ENCODE results near the gene KLHL3. TPM values are rescaled to one million over a fixed set of nuclear protein-coding genes. Genes with fewer than 3 reads are reported as not detected.

KLHL3 gene
- total RNA-seq, 1 donor from 2014 or later, result 28.6 TPM

DNA sequence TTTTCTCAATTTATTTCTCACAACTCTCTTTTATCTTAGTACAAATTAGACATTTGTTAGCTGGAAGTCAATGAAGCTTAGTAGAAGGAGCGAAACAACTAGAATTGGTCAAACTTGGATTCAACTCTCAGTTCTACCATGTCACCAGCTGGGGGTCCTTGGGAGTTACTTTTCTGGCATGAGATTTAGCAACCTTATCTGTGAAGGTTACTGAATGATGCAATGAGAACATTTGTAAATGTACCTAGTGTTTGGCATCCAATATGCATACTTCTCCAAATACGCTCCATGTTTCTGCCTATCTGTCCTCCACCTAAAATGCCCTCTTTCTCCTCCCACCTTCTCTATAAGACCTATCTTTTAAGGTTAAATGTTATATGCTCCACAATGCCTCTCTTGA is 12.0 kb upstream of the KLHL3 start:
- DNase-seq (ENCODE audit: low read depth in 2 of 2), result no peak

DNA sequence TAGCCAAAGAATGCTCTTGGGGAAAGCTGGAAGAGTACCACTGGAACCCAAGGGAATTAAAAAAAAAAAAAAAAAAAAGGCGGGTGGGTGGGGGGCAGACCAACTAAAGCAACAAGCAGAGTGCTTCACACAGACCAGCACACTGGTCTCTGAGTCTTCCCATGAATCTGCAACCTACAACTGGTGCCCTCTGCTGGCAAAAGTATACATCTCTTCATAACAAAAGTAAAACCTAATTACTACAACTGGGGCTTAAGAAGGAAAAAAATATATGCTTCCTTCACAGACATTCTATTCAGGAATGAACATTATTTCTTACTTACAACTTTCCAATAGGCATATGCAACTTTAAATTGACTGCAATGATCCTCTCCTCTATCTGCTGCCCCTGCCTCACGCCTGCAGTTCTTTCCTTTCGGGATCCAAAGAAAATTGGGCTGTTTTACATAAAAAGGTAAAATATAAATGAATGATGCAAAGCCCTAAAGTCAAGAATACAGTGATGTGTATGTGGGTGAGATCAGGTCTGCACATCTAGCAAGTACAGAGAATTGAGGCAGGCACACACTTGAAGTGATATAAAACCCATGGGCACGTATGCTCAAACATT is 7.2 kb upstream of the KLHL3 start:
- peak; percentile 86 for DNase-seq (ENCODE audit: low read depth in 2 of 2)

DNA sequence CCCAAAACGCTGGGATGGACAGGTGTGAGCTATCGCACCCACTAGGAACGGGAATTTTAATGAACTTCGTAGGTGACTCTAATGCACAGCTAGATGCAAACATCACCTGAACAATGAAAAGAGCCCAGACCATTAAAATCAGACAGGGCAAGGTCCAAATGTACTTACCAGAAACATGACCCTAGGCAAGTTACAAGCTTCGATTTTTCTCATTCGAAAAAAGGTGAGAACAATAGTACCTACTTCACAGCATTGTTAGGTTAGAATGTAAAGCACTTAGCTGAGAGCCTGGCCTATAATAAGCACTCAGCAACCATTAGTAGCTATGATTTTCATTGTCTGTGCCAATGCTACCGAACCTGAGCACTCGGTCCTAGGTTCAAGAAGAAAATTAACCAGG is 5.8 kb upstream of the KLHL3 start:
- DNase-seq (ENCODE audit: low read depth in 2 of 2), result no peak

GRCh38 chr5:137739737-137740136 is 3.8 kb upstream of the KLHL3 start:
- no peak for DNase-seq (ENCODE audit: low read depth in 2 of 2)

DNA sequence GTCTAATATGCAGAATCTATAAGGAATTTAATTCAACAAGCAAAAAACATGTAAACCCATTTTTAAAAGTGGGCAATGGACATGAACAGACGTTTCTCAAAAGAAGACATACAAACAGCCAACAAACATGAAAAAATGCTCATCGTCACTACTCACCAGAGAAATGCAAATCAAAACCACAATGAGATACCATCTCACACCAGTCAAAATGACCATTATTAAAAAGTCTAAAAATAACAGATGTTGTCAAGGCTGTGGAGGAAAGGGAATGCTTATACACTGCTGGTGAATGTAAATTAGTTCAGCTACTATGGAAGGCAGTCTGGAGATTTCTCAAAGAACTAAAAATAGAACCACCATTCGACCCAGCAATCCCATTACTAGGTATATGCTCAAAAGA is 3.1 kb upstream of the KLHL3 start:
- no peak for DNase-seq (ENCODE audit: low read depth in 2 of 2)

- peak; percentile 39 to 94 for DNase-seq (ENCODE audit: low read depth in 2 of 2)
These were observed 1.7 kb upstream of the KLHL3 start for GRCh38 chr5:137737349-137738131.

DNA sequence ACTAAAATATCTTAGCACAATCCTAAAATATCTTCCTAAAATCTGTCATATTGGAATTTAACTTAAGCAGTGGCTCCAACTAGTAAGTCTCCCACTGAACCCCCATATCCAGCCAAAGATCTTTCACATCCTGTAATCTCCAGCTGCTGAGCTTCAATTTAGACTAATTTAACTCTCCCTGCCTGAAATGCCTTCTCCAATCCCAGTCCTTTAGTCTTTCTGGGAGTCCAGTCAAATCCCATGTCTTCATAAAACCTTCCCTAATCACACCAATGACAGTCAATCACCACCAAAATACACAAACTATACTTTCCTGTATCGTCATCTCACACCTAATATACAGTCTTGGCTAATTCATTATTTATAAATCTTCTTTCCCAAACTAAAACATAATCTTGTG is 607 bp upstream of the KLHL3 start:
- DNase-seq (ENCODE audit: low read depth in 2 of 2), result no peak

DNA sequence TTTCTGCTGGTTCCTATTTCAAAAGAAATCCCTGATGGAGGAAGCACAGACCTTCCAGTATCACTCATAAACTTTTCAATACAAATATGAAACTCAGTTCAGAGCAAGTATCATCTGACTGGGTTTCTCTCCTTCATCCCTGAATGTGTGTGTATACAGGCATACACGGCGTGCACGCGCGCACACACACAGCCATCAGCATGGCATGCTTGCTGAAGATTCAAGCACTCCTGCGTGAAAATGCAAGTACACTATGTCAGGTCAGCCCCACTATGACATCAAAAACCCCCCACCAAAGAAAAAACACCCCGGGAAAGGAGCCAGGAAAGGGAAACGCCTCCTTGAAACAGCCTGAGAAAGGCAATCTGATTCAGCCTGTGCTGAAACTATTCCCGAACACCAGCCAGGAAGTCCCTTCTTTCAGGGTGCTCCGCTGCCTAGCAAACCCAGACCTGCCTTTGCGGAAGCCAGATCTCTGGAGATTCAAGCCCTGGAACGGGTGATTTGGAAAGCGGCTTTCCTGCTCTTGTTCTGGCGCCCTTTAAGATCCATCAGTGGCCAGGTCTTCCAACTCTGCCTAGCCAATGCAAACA is 831 bp downstream of the KLHL3 start:
- DNase-seq (ENCODE audit: low read depth in 2 of 2), result peak; percentile 55 to 72

- DNase-seq (ENCODE audit: low read depth in 2 of 2), result peak; percentile 55 to 90
These were observed 1.6 kb downstream of the KLHL3 start for GRCh38 chr5:137734331-137734730.

DNA sequence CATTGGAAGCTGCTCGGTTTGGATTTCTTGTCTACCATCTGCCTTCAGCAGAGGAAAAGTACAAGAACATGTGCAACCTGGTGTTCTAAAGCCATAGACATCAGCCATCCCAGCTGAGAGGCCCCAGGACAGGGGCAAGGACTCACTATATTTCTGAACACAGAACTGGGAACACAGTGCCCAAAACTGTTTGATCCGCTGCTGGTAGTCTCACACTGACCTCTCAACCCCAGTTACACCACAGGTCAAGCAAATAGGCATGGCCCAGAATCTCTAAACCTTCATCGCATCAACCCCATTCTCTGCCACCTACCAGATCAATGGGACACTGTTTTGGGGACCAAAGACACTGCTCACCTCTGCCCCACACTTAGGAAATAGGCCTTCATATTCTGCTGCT is 2.0 kb downstream of the KLHL3 start:
- DNase-seq (ENCODE audit: low read depth in 2 of 2), result no peak

- no peak for DNase-seq (ENCODE audit: low read depth in 2 of 2)
These were observed 2.9 kb downstream of the KLHL3 start for GRCh38 chr5:137733006-137733405.

DNA sequence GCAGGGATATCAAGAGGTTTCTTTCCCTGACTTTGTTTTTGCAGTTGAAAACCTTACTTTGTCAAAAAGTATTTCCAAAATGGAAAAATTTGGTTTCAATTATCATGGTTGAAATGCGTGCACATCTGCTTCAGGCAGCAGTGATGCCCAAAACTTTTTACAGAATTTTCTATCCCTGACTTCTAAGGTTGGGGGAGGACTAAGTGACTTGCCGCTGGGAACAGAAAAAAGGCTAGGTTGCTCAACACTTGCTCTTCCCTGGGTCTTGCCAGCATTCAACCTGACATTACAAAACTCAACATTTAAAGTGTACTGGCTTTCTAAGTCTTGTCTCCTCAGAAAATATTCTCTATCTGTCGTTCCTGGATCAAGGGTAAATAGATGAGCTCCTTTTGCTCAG is 4.7 kb downstream of the KLHL3 start:
- DNase-seq (ENCODE audit: low read depth in 2 of 2), result no peak

DNA sequence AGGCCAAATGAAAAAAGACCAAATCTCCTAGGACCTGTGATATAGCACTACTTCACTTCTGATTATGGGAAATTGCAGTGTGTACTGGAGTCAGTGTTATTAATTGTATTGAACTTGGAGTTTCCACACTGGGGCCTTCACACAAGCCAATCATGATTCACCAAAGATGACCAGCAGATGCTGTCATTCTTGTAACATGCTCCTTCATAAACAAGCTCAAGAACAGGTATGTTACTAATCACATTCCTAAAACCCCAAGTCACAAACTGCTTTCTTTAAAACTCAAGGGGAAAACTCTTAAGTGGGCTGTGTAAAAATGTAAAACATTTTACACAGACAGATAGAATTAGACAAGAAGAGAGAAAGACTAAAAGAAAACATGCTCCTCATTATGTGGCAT is 5.6 kb downstream of the KLHL3 start:
- peak in 1 of 2 donors; percentile 31 for DNase-seq (ENCODE audit: low read depth in 2 of 2)

- peak; percentile 33 to 39 for DNase-seq (ENCODE audit: low read depth in 2 of 2)
These were observed 7.8 kb downstream of the KLHL3 start for GRCh38 chr5:137728048-137728447.

DNA sequence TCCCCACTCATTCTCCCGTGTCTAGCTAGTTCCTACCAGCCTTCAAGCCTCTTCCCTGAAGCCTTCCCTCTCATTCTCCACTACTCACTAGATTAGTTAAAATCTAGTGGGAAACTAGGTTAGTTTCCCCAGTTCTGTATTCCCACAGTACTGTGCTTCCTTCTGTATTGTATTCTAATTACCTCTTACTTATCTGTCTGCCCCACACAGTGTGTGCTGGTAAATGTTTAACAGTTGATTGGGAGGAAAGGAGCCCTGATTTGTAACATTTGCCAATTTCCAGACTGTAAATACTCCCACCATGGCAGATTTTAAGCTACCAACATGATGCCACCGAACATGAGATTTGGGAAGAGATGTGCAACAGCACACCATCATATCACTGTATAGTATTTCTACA is 8.3 kb downstream of the KLHL3 start:
- no peak for DNase-seq (ENCODE audit: low read depth in 2 of 2)

- no peak for DNase-seq (ENCODE audit: low read depth in 2 of 2)
These were observed 11.6 kb downstream of the KLHL3 start for GRCh38 chr5:137724251-137724650.

GRCh38 chr5:137718611-137719010 is 17.3 kb downstream of the KLHL3 start:
- DNase-seq (ENCODE audit: low read depth in 2 of 2), result no peak

DNA sequence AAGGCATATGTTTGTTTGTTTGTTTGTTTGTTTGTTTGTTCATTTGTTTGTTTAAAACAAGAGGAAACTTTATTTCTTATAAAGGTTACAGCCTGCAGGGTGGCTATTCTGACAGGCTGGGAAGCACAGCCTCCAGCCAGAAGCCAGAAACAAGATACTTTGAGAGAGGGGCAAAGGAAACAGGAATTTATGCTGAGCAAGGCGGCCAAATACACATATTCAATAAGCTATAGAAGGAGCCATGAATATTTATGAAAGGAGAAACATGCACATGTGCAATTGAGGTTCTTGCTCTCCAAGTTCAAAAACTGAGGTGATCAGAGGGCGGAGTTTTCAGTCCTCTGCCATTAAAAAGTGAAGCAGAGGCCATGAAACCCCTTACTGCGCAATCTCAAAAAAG is 19.6 kb downstream of the KLHL3 start:
- DNase-seq (ENCODE audit: low read depth in 2 of 2), result no peak

GRCh38 chr5:137715456-137715855 is 20.4 kb downstream of the KLHL3 start:
- no peak for DNase-seq (ENCODE audit: low read depth in 2 of 2)

DNA sequence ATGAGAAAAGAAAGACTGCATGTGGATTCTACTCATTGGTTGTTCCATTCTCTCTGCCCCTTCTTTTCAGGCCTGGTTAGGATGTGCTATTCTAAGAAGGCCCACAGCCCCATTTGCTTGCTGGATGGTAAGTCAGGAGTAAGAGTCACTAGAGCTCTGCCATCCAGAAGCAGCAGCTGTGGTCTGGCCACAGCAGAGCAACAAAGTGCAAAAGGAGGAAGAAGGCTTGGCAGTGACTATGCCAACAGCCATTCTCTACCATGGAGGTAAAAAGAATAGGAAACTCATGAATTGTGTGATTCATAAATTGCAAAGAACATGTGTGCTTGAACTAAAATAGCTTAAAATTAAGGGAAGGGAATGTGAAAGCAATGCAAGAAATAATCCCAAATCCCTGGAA is 20.9 kb downstream of the KLHL3 start:
- peak; percentile 26 to 61 for DNase-seq (ENCODE audit: low read depth in 2 of 2)

GRCh38 chr5:137714494-137714893 is 21.4 kb downstream of the KLHL3 start:
- no peak for DNase-seq (ENCODE audit: low read depth in 2 of 2)

- DNase-seq (ENCODE audit: low read depth in 2 of 2), result no peak
These were observed 23.7 kb downstream of the KLHL3 start for GRCh38 chr5:137712139-137712667.

GRCh38 chr5:137710086-137710485 is 25.8 kb downstream of the KLHL3 start:
- no peak for DNase-seq (ENCODE audit: low read depth in 2 of 2)

Data from lung microvascular endothelial cell (primary cell).